ENCODE results near the gene IL16.
A peak's percentile ranks its signal among the peaks of the same experiment; 100 is the strongest.
"Not testable (repeated sequence)": the region's sequence is repeated elsewhere in the genome, so short reads cannot be mapped to it uniquely, and the experiment has no call there.

IL16 gene

DNA sequence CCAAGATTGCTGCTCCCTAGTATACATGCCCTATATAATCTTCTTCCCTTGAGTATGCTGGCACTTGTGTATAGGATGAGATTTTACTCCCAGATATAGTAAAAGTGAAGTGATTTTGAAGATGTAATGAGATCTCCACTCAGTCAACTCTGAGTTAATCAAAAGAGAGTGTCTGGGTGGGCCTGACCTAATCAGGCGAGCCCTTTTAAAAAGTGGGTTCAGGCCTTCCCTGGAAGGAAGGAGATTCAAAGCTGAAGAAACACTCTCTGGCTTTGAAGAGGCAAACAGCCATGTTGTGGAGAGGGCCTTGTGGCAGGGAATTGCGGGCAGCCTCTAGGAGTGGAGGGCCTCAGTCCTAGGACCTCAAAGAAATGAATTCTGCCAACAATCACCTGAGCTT is 132.8 kb downstream of the IL16 start:
- FAIRE-seq: no peak
- no peak for DNase-seq (ENCODE audit: insufficient read length, low spot score)

DNA sequence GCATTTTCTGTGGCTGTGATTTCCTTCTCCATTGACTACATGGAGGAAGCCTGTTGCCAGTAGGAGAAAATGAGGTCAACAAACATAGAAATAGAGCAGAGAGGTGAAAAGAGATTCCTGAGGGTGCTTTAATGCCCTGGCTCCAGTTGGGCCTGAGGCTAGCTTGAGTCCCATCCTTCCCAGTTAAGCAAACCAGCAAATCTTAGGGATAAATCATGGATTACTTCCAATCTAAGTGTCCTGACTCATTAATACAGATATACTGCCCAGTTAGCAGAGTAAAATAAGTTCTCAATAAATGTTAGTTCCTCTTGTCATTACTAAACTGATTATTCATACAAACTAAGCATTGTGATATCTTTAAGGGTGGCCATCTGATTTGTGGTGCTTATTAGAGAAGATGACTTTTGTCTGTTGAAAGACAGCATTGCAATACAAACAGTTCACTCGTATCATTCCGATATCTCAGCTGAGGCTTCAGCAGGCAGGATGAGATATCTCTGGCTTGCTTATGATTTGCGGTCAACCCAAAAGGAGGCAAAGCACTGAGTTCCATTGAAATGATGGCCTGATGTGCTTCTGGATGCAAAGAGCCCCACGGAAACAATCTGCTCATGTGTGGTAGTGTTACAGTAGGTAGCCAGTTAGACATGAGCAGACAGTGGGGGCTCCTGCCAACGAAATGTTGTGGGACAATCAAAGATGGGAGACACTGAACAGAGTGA is 133.8 kb downstream of the IL16 start:
- no peak for FAIRE-seq

DNA sequence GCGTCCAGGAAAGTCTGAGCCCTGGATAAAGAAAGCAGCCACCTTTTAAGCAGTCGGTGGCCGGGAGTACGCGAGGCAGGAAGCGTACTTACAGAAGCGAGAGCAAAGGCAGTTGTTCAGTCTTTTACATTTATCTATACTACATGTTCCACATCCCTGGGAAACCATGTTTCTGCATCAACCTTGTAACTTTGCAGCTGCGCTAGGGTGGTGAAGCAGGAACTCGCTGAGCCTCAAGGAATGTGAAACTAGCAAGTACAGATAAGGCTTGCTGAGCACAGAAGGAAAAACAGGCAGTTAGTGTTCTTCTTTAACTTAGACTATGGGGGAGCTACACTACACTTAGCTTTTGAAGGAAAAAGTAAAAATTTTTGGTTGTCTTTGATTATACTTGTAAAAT is 134.5 kb downstream of the IL16 start:
- not testable (repeated sequence) for FAIRE-seq; DNase-seq (ENCODE audit: insufficient read length, low spot score)

More for the DNA sequence above, 133.8 kb downstream of the IL16 start:
- DNase-seq (ENCODE audit: insufficient read length, low spot score): no peak

DNA sequence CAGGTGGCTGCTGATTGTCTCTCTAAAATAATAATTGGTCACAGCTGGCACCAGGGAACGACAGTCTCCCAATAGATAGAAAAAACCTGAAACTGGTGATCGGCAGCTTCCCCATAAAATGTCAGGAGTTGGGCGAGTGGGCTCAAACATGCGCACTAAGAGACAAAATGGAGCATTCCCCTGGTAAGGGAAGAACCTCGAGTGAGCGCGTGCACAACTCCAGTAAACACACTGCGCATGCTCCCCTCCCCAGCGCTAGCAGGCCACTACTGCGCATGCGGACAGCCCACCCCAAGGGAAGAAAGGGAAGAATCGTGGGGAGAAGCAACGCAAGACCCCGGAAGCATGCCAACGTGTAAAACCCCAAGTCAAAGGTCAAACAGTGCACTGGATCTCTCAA is 134.9 kb downstream of the IL16 start:
- FAIRE-seq: no peak
- no peak for DNase-seq (ENCODE audit: insufficient read length, low spot score)

DNA sequence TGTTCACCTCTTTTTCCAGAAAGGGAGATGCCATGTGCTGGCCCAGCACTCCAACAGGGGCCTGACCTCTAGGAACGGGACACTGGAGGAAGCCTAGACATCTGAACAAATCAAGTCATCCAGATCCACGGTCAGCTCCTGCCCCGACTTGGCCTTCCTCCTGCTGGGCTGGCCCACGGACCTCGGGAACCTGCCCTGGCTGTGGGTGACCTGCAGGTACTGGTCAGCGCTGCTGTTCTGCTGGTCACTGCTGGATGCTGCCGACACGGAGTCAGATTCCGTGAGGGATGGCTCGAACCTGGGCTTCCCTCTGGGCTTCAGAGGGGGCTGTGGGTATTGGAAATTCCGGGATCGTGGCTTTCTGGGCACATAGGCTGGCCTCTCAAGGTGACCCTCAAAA is 135.6 kb downstream of the IL16 start:
- FAIRE-seq: no peak

DNA sequence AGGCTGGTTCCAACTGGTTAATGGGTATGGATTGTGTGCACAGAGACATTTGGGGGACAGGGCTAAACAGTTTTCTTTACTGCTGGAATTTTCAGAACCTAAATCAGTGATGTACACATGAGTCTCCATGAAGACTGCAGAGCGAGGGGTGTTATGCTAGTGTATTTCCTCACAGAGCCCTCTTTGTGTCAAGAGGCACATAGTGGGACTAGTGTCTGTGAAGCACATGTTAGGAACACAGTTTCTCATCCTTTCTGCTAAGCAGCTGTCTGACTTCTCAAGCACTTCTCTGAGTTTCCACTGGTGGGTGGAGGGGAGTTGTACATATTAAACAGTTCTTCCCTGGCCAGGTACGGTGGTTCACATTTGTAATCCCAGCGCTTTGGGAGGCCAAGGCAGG is 136.7 kb downstream of the IL16 start:
- no peak for DNase-seq (ENCODE audit: insufficient read length, low spot score)
- FAIRE-seq: no peak

More for the DNA sequence above, 135.6 kb downstream of the IL16 start:
- no peak for DNase-seq (ENCODE audit: insufficient read length, low spot score)

DNA sequence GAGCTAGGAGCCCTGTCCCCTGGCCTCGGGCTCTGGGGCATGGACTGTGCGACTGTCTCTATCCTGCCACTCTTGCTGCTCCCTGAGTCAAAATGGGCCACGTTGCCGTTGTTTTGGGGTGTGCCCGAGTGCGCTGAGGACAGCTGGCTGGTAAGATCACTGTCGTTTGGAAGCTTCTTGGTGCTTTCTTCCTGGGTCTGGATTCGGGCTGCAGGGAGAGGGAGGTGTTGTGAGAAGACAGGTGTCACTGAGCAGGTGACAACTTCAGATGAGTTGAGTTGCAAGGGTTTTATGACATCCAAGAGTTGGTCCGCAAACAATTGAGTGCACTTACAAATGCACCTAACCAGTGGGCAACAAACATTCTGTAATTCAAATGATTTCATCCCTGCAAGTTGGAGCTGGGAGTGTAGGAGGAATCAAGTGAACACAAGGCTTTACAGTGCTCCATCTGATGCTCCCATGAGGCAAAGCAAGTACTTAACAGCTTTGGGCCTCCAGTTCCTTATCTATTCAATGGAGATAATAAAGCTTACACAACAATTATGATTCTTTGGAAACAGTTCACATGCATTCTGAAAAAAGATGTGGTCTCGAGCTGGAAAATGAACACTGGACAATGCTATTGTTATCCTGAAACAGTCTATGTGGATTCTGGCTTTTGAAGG is 138.2 kb downstream of the IL16 start:
- no peak for DNase-seq (ENCODE audit: insufficient read length, low spot score)
- FAIRE-seq: no peak

DNA sequence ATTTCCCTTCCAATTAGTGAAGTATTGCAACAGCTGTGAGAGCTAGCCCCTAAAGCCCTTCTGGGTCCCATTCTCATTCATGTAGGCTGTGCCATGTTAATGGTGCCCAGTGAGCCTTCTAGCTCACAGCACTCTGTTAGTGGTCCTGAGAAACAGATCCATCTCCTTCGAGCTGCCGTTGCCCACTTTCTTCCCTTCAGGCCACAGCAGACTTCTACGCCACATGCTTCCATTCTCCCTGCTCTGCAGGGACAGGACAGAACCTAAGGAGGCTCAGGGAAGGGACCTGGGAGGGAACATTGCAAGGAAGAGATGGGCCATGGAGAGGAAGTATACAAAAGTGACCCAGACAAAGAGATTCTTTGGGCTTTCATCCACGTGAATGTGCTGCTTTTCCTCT is 139.0 kb downstream of the IL16 start:
- DNase-seq (ENCODE audit: insufficient read length, low spot score) (no peak), FAIRE-seq (no peak)

DNA sequence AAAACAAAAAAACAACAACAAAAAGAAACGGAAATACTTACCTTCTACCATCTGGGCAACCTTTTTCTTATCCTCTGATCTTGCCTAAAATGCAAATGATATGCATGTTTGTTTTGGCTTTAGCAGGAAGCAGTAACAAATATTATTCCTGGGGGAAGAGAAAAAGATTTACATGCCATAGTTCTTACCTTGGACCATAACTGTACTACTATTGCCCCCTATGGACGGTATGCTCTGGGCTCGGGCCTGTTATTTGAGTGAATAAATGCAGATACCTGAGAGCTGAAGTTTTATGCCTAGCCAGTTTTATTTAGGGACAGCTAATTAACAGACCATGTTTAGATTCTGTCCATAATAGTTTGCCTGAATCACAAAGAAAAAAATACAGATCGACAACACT is 139.9 kb downstream of the IL16 start:
- DNase-seq (ENCODE audit: insufficient read length, low spot score): no peak
- no peak for FAIRE-seq

DNA sequence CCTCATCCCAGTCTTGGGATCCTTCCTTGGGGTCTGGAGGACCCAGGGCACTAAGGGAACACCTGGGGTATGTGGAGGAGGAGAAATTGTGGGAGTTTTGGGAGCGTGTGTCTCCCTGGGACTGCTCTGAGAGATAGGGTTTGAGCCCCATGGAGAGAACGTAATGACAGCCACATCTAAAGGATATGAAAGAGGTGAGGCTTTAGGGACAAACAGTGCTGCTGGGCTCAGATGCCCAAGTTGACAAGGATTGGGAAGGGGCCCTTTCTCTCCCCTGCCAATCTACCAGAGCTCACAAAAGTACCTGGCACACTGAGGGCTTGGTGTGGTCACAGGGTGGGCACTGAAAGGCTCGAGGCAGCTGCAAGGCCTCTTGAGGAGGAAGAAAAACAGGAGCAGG is 140.6 kb downstream of the IL16 start:
- DNase-seq (ENCODE audit: insufficient read length, low spot score) (no peak), FAIRE-seq (no peak)

DNA sequence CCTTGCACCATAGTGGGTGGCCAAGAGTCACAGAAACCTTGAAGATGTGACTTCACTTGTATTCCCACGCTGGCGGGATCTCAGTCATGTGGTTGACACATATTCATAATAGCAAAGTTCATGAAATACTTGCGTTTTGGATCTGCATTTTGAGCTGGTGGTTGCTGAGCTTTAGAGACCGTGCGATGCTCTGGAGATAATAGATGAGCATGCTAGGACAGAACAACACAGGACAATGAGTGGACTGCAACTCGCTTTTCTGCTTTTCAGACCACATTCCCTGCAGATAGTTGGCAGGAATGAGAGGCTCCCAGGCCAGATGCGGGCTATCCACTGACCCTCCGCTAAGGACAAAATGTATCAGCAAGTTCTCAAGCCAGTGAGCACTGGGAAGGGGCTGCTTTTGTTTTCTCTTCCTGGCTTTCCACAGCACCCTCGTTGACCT is 141.1 kb downstream of the IL16 start:
- FAIRE-seq: no peak
- no peak for DNase-seq (ENCODE audit: insufficient read length, low spot score)

DNA sequence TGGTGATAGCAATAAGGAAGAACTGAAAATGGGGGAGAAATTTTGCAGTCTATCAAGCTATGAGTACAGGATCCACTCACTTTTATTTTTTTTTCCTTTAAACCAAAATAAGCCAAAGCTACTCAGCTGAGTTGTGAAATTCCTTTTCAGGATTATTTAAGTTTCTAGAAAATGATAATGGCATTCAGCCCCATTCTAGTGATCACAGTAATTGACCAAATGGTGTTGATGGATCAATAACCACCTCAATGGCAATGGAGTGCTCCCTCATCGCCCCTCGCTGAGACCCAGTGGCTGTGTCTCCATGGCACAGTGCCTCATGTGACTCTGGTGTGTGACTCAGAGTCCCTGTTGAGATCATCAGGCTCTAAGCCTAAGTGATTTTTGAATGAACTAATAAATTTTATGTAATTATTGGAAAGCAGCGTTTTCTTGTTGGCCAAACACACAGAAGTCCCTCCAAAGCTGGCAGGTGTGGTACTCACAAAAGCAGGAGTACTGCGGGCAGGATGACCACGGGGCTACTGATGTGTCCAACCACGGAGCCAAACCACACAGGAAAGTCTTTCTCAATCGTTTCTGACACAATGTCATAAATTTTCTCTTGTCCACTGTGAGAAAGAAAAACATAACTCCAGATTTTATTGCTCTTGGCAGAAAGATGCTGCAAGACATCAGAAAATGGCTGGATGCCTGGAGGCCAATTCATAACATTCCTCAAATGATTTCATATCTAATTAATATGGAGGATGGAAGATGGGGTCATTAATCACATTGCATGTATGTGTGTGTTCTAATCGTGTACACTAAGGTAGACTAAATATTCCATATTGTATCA is 141.7 kb downstream of the IL16 start:
- DNase-seq (ENCODE audit: insufficient read length, low spot score) (peak; percentile 66), FAIRE-seq (no peak)

DNA sequence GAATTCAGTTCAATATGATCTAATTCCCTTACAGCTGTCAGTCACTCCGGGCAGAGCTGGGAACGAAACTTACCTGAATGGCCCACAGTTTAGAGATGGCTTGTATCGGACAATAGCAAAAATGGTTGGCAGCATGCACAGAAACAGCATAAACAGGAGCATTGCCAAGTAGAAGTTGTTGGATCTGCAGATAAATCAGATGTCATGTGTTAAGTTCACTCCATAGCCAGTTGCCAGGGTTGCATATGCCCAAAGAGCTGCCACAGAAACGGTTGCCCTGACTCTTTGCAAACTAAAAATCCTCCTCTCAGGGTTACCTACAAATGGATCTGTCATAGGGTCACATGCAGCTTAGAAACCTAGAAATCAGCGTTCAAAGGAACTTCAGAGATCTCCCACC is 142.6 kb downstream of the IL16 start:
- DNase-seq (ENCODE audit: insufficient read length, low spot score): no peak

DNA sequence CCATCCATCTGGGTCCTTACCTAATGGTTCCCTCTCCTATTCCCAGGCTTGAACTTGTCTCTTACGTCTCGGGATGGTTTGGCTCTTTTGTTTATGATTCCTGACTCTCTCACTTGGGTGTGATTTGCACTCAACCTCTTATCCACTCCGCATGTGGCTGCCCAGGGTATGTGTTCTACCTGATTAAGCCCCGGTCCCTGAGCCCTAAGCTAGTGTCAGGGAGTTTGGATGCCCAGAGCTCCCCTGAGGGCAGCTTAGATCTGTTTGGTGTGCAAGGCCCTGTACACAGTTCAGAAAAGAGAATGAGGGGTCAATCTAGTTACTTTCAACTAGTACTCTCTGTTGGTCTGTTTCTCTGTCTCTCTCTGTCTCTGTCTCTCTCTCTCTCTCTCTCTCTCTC is 143.2 kb downstream of the IL16 start:
- DNase-seq (ENCODE audit: insufficient read length, low spot score) (no peak), FAIRE-seq (no peak)

More for the DNA sequence above, 142.6 kb downstream of the IL16 start:
- FAIRE-seq: no peak

DNA sequence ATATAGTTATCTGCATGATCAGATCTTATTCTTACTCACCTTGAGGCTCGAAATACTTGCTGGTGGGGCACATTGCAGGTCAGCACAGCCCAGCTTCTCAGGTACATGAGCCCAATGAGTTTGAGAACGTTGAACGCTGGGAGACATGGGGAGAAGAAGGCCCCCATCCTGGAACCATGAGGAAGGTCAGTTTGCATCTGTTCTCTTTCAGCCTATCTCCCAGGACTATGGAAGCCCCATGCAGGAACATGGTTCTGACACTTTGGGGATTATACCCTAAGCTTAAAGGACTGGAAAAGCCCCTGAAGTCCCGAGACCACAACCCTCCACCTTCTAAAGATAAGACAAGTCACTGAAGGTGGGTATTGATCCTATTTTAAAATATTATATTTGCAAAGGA is 144.7 kb downstream of the IL16 start:
- FAIRE-seq (no peak), DNase-seq (ENCODE audit: insufficient read length, low spot score) (no peak)

DNA sequence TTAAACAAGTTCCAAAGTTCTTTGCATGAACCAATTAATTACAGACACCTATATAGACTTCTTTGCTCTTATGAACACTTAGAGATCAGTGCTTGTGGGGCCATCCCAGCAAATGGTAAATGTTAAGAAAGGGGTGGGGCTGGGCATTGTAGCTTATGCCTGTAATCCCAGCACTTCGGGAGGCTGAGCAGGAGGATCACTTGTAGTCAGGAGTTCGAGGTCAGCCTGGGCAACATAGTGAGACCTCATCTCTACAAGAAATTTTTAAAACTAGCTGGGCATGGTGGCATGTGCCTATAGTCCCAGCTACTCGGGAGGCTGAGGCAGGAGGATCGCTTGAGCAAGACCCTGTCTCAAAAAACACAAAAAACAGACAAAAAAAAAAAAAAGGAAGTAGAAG is 146.7 kb downstream of the IL16 start:
- no peak for DNase-seq (ENCODE audit: insufficient read length, low spot score)
- no peak for FAIRE-seq

DNA sequence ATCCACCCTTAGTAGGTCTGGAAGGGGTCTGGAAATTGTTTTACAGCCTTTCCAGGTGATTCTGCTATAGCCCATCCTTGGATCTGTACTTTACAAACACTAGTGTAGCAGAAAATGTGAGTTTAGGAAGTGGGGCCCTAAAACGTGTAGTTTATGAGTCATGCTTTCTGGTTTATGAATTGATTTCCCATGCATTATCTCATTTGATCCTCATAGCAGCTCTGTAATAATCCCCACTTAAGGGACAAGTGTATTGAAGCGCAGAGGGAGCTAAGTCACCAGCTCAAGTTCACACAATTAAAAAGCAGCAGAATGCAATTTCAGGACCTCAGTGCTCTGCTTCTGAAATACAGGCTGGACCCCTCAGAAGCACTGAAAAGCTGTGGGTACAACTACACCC is 149.9 kb downstream of the IL16 start:
- FAIRE-seq (no peak), DNase-seq (ENCODE audit: insufficient read length, low spot score) (no peak)

DNA sequence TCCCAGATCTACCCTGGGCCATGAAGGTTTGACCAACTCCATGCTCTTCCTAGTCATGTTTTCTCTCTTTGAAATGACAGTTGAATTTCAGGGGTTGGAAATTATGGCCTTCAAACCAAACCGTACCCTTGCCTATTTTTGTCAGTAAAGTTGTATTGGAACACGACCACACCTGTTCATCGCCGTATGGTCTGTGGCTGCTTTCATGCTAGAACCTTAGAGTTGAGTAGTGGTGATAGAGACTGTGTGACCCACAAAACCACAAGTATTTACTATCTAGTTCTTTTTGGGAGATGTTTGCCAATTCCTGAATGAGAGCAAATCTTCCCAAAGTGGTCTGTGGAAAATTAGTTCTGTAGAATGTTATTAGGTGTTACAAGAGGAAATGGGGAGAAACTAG is 151.2 kb downstream of the IL16 start:
- DNase-seq (ENCODE audit: insufficient read length, low spot score) (no peak), FAIRE-seq (no peak)

DNA sequence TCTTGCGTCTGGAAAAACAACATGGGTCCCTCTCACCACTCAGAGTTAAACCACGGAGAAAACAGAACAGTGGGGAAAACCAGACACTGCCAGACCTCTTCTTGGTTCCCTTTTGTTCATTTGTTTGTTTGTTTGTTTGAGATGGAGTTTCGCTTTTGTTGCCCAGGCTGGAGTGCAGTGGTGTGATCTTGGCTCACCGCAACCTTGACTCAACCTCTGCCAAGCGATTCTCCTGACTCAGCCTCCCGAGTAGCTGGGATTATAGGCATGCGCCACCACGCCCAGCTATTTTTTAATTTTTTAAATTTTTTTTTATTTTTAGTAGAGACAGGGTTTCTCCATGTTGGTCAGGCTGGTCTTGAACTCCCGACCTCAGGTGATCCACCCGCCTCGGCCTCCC is 152.0 kb downstream of the IL16 start:
- not testable (repeated sequence) for FAIRE-seq; DNase-seq (ENCODE audit: insufficient read length, low spot score)

DNA sequence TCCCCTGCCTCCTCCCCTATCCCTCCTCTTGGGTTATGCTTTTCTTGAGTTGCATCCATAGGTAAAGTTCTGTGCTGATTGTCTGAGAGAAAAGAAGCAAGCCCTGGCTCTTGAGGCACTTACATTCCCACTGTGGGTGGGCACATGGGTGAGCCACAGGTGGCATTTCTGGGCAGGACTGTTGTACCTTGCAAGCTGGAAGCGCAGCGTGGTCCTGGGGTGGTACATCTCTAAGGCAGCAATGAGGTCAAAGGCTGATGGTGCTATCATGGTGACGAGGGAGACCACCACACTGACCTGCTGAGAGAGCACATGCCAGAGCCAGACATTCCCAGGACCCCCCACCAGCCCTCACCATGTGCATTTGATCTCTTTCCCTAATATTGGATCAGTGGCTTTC is 152.6 kb downstream of the IL16 start:
- FAIRE-seq (no peak), DNase-seq (ENCODE audit: insufficient read length, low spot score) (no peak)

DNA sequence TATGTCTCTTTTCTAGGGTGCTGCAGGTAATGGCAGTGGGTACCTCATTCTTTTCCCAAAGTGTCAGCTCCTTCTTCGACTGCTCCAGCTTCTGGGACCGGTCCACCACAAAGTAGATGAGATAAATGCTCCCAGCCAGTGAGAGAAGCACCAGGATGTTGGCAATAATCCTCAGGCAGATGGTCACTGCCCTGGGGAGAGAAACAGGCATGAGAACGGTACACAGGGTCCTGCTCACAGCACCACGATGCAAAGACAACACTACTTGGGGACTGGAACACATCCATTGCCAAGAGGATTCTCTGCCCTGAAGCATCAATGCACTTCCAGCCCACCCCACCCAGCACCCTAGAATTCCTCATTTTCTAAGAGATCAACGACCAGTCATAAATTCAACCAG is 155.0 kb downstream of the IL16 start:
- FAIRE-seq: no peak

DNA sequence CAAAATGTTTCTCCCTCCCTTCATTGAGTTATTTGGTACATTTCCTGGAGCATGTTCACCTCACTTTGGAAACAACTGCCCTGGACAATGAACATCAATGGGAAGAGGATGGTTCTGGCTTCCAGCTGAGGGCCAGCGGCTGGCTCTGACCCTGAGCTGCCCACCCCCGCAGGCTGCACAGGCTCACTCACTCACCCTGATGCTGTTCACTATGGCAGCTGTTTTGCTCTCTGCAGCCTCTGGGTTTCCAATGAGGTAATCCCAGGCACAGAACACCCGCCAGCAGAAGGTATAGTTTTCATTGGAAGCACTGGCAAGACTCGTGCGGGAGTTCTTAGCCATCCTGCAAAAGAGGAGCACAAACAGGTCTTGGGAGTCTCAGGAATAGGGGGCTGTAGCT is 159.6 kb downstream of the IL16 start:
- DNase-seq (ENCODE audit: insufficient read length, low spot score): no peak
- no peak for FAIRE-seq

More for the DNA sequence above, 155.0 kb downstream of the IL16 start:
- DNase-seq (ENCODE audit: insufficient read length, low spot score): no peak
